ENCODE results near the gene GLUD2.

GRCh38 chrX:121050781-121051180 is 3.4 kb downstream of the GLUD2 start:
- TF ChIP-seq CTCF (IDR thresholded peaks at IDR 0.05) (no peak), POLR2A (IDR thresholded peaks at IDR 0.05) (no peak)

Data from thyroid gland (tissue), 4 donors.